SK-N-SH treated with all-trans-retinoic acid at 6 μM for 48 hours (cell line): ENCODE measurements around the gene POLG.

Experiments
- ATAC-seq: fragments of 200-7000 bp; cut with Tn5 transposase; 3 replicates; pipeline ENCODE4 v1.9.1; 2020; ENCODE audit warnings: mild to moderate bottlenecking, moderate library complexity
- ARNTL ChIP-seq: fragments of 450-650 bp; formaldehyde crosslinking; IDR thresholded peaks from 2 replicates; pipeline ENCODE4 v1.5.0; 2020; ENCODE audit warnings: low read depth, mild to moderate bottlenecking, moderate library complexity, borderline replicate concordance
- BACH2 ChIP-seq: fragments of 250-450 bp; sonication (Bioruptor Pico); IDR thresholded peaks from 2 replicates; pipeline ENCODE4 v1.9.0; 2021; ENCODE audit warnings: mild to moderate bottlenecking, borderline replicate concordance
- ESRRG ChIP-seq: fragments of 250-450 bp; sonication (Bioruptor Pico); IDR thresholded peaks from 2 replicates; pipeline ENCODE4 v1.6.1; 2021; ENCODE audit warnings: mild to moderate bottlenecking
- GLIS3 ChIP-seq: fragments of 250-450 bp; sonication (Bioruptor Pico); IDR thresholded peaks from 2 replicates; pipeline ENCODE4 v1.5.0; 2020; ENCODE audit warnings: mild to moderate bottlenecking, moderate library complexity
- ISL1 ChIP-seq: fragments of 250-450 bp; sonication (Bioruptor Pico); IDR thresholded peaks from 2 replicates; pipeline ENCODE4 v2.1.2; 2022; ENCODE audit warnings: mild to moderate bottlenecking, moderate library complexity
- OSR1 ChIP-seq: fragments of 250-450 bp; sonication (Bioruptor Pico); IDR thresholded peaks from 2 replicates; pipeline ENCODE4 v1.8.0; 2022; ENCODE audit warnings: moderate library complexity, mild to moderate bottlenecking, inconsistent platforms
- PPARA ChIP-seq: fragments of 250-450 bp; sonication (Bioruptor Pico); IDR thresholded peaks from 2 replicates; pipeline ENCODE4 v1.5.0; 2020; ENCODE audit warnings: mild to moderate bottlenecking, borderline replicate concordance
- RARB ChIP-seq: fragments of 250-450 bp; sonication (Bioruptor Pico); IDR thresholded peaks from 2 replicates; pipeline ENCODE4 v1.8.0; 2021; ENCODE audit warnings: mild to moderate bottlenecking, moderate library complexity
- TCF4 ChIP-seq: fragments of 250-450 bp; sonication (Bioruptor Pico); IDR thresholded peaks from 2 replicates; pipeline ENCODE4 v1.8.0; 2021; ENCODE audit warnings: mild to moderate bottlenecking, moderate library complexity, borderline replicate concordance
- ZC3H10 ChIP-seq: fragments of 250-450 bp; sonication (Bioruptor Pico); IDR thresholded peaks from 2 replicates; pipeline ENCODE4 v1.5.1; 2021; ENCODE audit warnings: mild to moderate bottlenecking, moderate library complexity
- ZFP3 ChIP-seq: fragments of 250-450 bp; sonication (Bioruptor Pico); IDR thresholded peaks from 2 replicates; pipeline ENCODE4 v1.5.0; 2020; ENCODE audit warnings: mild to moderate bottlenecking, moderate library complexity
- ZFP30 ChIP-seq: fragments of 450-650 bp; formaldehyde crosslinking; IDR thresholded peaks from 2 replicates; pipeline ENCODE4 v1.5.0; 2022; ENCODE audit warnings: mild to moderate bottlenecking, moderate library complexity
- ZNF565 ChIP-seq: fragments of 450-650 bp; formaldehyde crosslinking; conservative IDR thresholded peaks from 2 replicates; pipeline ENCODE4 v1.5.0; 2020; ENCODE audit warnings: low read depth, mild to moderate bottlenecking, moderate library complexity
- ZNF70 ChIP-seq: fragments of 450-650 bp; formaldehyde crosslinking; IDR thresholded peaks from 2 replicates; pipeline ENCODE4 v1.5.0; 2020; ENCODE audit warnings: mild to moderate bottlenecking, moderate library complexity
- ZNF8 ChIP-seq: fragments of 450-650 bp; formaldehyde crosslinking; IDR thresholded peaks from 2 replicates; pipeline ENCODE4 v1.5.0; 2020; ENCODE audit warnings: mild to moderate bottlenecking, moderate library complexity
- TF ChIP-seq, protein P1 (sequence below): fragments of 250-450 bp; sonication (Bioruptor Pico); IDR thresholded peaks from 2 replicates; pipeline ENCODE4 v1.5.1; 2021; ENCODE audit warnings: mild to moderate bottlenecking, moderate library complexity
- TF ChIP-seq, protein P2 (sequence below): fragments of 250-450 bp; sonication (Bioruptor Pico); IDR thresholded peaks from 2 replicates; pipeline ENCODE4 v1.5.1; 2020; ENCODE audit warnings: low read depth, mild to moderate bottlenecking, moderate library complexity
- TF ChIP-seq, protein P3 (sequence below): fragments of 250-450 bp; sonication (Bioruptor Pico); IDR thresholded peaks from 2 replicates; pipeline ENCODE4 v1.5.0; 2020; ENCODE audit warnings: mild to moderate bottlenecking, moderate library complexity
- TF ChIP-seq, protein P4 (sequence below): fragments of 250-450 bp; sonication (Bioruptor Pico); IDR thresholded peaks from 2 replicates; pipeline ENCODE4 v1.8.0; 2021; ENCODE audit warnings: low read depth, mild to moderate bottlenecking, moderate library complexity, borderline replicate concordance

POLG gene

DNA sequence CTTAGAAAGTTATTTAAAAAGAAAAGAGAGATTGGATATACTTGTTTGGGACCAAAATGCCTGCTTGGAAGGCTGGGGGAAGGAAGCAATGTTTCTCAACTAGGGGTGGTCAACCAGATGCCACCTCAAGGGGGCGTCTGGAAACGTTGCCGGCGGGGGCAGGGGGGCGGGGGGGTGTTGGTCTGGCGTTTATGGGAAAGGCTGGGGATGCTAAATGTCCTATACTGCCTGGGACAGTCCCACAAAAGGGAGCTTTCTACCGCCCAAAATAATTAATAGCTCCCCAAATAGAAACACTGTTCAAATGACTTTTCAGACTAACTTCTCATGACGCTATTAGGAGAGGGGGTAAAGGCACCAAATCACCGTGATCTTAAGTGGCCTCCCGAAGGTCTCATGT, 2.2 kb downstream of the POLG start:
- no peak for ATAC-seq
- TF ChIP-seq ESRRG: no peak
- no peak for TF ChIP-seq ISL1 (CRISPR knock-in tag)
- no peak for TF ChIP-seq ZNF70
- TF ChIP-seq OSR1 (CRISPR knock-in tag): no peak
- TF ChIP-seq, protein P1, sequence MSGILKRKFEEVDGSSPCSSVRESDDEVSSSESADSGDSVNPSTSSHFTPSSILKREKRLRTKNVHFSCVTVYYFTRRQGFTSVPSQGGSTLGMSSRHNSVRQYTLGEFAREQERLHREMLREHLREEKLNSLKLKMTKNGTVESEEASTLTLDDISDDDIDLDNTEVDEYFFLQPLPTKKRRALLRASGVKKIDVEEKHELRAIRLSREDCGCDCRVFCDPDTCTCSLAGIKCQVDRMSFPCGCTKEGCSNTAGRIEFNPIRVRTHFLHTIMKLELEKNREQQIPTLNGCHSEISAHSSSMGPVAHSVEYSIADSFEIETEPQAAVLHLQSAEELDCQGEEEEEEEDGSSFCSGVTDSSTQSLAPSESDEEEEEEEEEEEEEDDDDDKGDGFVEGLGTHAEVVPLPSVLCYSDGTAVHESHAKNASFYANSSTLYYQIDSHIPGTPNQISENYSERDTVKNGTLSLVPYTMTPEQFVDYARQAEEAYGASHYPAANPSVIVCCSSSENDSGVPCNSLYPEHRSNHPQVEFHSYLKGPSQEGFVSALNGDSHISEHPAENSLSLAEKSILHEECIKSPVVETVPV: no peak
- no peak for TF ChIP-seq ZFP3 (CRISPR knock-in tag)
- TF ChIP-seq ZNF8 (CRISPR knock-in tag): no peak
- TF ChIP-seq PPARA (CRISPR knock-in tag): no peak

DNA sequence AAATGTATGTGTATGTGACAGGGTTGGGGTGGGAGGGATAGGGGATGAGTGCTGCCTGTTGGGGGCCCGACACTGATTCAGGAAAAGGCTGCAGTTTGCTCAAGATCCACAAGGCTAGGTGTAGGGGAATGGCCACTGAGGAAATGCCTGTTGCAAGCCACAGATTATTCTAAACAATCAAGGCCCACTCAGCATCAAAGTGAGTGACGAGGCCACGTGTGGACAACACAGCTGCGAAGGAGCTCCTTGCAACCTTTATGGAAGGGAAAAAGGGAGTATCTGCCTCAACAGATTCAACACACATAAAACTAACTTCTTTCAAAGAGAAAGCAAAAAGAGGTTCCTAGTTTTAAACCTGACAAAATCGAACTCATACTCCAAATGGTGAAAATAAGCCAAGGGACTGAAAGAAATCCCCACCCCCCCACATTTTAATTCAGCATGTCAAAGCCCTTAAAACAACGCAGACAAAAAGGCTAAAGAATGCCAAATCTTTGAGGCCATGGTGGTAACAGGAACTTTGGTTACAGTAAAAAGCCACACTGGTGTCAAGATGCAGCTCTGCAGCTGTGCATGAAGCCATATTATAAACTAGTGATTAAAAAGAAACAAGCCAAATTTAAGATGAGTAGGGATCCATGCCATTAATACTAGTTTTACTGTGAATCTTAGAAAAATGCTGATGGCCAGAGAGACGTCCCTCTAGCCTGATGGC, 3.6 kb downstream of the POLG start:
- TF ChIP-seq RARB (CRISPR knock-in tag): no peak
- no peak for TF ChIP-seq TCF4
- TF ChIP-seq, protein P1: no peak
- TF ChIP-seq ZNF70: no peak
- no peak for TF ChIP-seq ZFP3 (CRISPR knock-in tag)
- TF ChIP-seq ZC3H10 (CRISPR knock-in tag): no peak
- TF ChIP-seq ARNTL (CRISPR knock-in tag): no peak
- TF ChIP-seq, protein P2, sequence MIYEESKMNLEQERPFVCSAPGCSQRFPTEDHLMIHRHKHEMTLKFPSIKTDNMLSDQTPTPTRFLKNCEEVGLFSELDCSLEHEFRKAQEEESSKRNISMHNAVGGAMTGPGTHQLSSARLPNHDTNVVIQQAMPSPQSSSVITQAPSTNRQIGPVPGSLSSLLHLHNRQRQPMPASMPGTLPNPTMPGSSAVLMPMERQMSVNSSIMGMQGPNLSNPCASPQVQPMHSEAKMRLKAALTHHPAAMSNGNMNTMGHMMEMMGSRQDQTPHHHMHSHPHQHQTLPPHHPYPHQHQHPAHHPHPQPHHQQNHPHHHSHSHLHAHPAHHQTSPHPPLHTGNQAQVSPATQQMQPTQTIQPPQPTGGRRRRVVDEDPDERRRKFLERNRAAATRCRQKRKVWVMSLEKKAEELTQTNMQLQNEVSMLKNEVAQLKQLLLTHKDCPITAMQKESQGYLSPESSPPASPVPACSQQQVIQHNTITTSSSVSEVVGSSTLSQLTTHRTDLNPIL (CRISPR knock-in tag): no peak
- TF ChIP-seq, protein P3, sequence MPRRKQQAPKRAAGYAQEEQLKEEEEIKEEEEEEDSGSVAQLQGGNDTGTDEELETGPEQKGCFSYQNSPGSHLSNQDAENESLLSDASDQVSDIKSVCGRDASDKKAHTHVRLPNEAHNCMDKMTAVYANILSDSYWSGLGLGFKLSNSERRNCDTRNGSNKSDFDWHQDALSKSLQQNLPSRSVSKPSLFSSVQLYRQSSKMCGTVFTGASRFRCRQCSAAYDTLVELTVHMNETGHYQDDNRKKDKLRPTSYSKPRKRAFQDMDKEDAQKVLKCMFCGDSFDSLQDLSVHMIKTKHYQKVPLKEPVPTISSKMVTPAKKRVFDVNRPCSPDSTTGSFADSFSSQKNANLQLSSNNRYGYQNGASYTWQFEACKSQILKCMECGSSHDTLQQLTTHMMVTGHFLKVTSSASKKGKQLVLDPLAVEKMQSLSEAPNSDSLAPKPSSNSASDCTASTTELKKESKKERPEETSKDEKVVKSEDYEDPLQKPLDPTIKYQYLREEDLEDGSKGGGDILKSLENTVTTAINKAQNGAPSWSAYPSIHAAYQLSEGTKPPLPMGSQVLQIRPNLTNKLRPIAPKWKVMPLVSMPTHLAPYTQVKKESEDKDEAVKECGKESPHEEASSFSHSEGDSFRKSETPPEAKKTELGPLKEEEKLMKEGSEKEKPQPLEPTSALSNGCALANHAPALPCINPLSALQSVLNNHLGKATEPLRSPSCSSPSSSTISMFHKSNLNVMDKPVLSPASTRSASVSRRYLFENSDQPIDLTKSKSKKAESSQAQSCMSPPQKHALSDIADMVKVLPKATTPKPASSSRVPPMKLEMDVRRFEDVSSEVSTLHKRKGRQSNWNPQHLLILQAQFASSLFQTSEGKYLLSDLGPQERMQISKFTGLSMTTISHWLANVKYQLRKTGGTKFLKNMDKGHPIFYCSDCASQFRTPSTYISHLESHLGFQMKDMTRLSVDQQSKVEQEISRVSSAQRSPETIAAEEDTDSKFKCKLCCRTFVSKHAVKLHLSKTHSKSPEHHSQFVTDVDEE (CRISPR knock-in tag): no peak
- no peak for ATAC-seq

DNA sequence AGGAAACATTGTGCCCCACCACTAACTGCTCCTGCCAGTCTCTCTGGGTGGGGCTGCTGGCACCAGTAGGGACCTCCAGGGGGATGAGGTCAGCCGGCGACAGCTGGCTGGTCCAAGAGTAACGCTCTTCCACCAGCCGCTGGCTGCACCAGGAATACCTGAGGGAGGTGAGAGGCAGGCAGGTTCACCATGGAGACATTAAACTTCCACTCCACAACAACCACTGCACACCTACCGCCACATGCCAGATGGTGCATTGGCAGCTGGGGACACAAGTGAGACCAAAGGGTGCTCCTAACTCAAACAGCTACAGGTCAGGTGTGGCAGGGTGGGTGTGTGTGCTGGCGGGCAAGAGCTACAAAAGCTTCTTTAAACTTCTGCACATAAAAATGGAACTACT, 4.5 kb downstream of the POLG start:
- no peak for ATAC-seq
- TF ChIP-seq RARB (CRISPR knock-in tag) (no peak), GLIS3 (no peak), ZNF8 (CRISPR knock-in tag) (no peak), ZC3H10 (CRISPR knock-in tag) (no peak), TCF4 (no peak), ZNF565 (no peak), ZFP30 (CRISPR knock-in tag) (no peak), OSR1 (CRISPR knock-in tag) (no peak), BACH2 (CRISPR knock-in tag) (no peak)
- TF ChIP-seq, protein P2 (CRISPR knock-in tag): no peak
- TF ChIP-seq, protein P4, sequence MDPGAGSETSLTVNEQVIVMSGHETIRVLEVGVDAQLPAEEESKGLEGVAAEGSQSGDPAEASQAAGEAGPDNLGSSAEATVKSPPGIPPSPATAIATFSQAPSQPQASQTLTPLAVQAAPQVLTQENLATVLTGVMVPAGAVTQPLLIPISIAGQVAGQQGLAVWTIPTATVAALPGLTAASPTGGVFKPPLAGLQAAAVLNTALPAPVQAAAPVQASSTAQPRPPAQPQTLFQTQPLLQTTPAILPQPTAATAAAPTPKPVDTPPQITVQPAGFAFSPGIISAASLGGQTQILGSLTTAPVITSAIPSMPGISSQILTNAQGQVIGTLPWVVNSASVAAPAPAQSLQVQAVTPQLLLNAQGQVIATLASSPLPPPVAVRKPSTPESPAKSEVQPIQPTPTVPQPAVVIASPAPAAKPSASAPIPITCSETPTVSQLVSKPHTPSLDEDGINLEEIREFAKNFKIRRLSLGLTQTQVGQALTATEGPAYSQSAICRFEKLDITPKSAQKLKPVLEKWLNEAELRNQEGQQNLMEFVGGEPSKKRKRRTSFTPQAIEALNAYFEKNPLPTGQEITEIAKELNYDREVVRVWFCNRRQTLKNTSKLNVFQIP (CRISPR knock-in tag): no peak
